ENCODE measurements around the gene ODAD4. TPM values are rescaled to one million over a fixed set of nuclear protein-coding genes. Genes with fewer than 3 reads are reported as not detected.

Gene ODAD4
- total and polyA plus RNA-seq, 2 donors: 1.4 to 2.0 TPM

DNA sequence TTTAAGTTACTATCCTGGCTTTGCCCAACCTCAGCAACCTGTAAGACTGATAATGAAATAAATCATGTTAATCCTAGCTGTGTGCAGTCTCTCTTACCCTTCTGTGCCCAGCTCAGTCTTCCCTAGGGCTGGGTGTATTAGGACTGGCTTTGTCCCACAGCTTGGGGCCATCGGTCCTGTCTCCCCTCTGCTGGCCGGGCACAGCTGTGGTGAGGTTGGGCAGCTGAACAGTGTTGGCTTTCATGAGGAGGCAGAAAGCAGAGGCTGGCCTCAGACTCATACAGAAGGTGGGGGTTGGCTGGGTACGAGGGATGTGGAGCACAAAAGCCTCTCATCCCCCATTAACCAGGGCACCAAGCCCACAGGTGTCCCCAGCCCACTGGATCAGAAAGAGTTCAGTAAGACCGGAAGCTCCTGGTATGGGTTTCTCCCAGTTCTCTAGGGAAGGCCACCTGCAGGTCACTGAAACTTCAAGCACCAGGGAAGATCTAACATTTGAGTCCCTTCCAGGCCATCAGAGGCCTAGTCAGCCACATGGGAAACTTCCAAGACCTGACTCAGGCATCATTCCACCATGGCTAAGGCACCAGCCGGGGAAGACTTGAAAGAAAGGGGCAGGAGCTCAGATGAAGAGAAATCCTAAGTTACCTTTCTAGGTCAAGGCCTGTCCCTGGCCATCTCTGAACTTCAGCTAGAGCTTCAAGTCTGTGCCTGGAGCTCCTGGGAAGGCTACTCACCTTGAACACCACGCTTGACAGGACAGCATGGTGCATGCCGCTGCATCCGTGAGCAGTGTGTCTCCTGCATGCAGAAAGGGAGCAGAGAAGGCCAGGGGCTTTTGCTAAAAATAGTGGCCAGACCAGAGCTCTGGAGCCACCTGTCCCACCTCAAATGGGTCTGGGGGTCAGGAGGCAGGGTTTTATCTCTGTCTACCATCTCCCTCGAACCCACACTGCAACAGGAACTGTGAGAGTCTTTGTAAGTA lies 45.0 kb downstream of the ODAD4 start:
- Histone ChIP-seq H3K4me1 (ENCODE audit: insufficient read depth) (no peaks in the 10 kb centered on the region), H3K4me3 (ENCODE audit: low read depth, low read length) (no peak overlapping the region), H3K36me3 (ENCODE audit: insufficient read depth) (peaks cover 3% of the 10 kb centered on the region), H3K27ac (ENCODE audit: low read depth) (no peak overlapping the region)
- 86% methylated on average over 9 of the region's 9 CpGs for WGBS
- no peak for DNase-seq (ENCODE audit: extremely low spot score)

DNA sequence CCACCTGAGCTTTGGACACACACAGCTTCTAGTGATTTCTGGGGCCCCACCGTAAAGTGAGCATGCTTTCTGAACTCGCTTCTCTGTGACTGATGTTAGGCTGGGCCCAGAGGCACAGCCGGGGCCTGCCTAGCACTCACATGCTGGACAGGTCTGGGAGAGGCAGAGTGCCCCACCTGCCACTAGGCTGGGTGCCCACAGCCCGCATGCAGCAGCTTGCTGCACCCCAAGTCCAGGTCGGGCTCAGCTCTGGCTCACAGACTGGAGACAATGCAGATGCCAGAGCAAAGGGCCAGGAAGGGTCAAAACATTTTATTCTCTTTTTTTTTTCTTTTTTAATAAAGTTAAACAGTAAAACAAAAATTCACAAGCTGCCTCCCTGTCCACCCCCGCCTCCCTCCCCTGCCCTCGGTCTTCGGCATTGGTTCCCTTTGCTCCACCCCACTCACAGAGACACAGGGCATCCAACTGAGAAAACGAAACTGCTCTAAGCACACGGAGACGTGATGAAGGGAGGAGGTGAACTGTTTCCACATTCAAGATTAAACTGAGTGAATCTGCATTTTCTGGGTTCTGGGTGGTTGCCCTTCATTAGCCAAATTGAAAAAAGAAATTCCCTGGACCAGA lies 45.8 kb downstream of the ODAD4 start:
- DNase-seq (ENCODE audit: extremely low spot score): no peak
- H3K4me1 ChIP-seq (ENCODE audit: insufficient read depth): no peaks in the 10 kb centered on the region
- WGBS: 66% methylated on average over 11 of the region's 11 CpGs
- no peak overlapping the region for H3K27ac ChIP-seq (ENCODE audit: low read depth)
- peaks cover 3% of the 10 kb centered on the region for H3K36me3 ChIP-seq (ENCODE audit: insufficient read depth)
- no peak overlapping the region for H3K4me3 ChIP-seq (ENCODE audit: low read depth, low read length)

DNA sequence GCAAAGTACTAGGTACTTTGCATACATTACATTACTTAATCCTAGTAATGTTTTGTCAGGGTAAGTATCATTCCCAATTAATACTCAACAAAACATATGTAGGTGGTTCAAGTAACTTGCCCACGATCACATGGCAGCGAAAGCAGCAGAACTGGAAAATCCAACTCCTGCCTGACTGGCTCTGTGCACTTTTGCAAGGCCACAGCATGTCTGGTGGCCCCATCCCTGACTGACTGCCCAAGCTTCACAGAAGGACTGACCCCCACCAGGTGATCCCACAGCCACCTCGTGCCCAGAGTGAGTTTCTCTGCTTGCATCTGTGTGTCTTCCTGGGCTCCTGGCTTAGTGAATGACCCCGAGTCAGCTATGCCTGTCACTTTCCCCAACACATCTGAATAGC lies 47.6 kb downstream of the ODAD4 start:
- DNase-seq (ENCODE audit: extremely low spot score): no peak
- no peaks in the 10 kb centered on the region for H3K4me1 ChIP-seq (ENCODE audit: insufficient read depth)
- no peak overlapping the region for H3K4me3 ChIP-seq (ENCODE audit: low read depth, low read length)
- WGBS: 90% methylated on average over 4 of the region's 4 CpGs
- peaks cover 3% of the 10 kb centered on the region for H3K36me3 ChIP-seq (ENCODE audit: insufficient read depth)
- H3K27ac ChIP-seq (ENCODE audit: low read depth): no peak overlapping the region

DNA sequence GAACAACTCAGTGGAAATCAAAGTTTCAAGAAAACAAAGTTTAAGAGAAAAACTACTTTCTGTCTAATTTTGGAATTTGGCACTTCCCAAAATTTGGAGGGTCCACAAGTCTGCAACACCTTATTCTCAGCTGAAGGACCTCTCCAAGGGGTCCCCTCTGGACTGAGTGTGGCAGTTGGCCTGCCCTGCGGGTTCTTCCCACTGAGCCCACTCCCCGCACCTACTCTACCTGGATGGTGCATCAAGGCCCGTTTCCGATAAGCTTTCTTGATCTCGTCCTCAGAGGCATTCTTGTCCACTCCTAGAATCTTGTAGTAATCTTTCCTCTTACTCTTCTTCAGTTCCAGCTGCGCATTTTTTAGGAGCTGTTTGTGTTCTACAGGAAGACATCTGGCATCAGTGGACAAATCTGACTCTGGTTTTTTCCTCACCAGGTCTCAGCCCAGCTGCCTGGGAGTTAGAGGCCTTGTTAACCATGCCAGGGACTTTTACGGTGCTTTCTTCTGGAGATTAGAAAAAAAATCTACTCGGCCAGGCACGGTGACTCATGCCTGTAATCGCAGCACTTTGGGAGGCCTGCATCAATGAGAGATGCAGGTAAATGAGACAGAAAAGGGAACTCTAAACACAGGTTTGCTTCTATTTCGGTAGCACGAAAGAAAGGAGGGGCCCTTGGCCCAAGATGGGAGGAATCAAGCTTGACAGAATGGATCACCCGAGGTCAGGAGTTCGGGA lies 51.8 kb downstream of the ODAD4 start:
- H3K27ac ChIP-seq (ENCODE audit: low read depth): no peak overlapping the region
- 74% methylated on average over 14 of the region's 14 CpGs for WGBS
- no peak for DNase-seq (ENCODE audit: extremely low spot score)
- H3K4me1 ChIP-seq (ENCODE audit: insufficient read depth): no peaks in the 10 kb centered on the region
- no peak overlapping the region for H3K4me3 ChIP-seq (ENCODE audit: low read depth, low read length)
- H3K36me3 ChIP-seq (ENCODE audit: insufficient read depth): no peaks in the 10 kb centered on the region

DNA sequence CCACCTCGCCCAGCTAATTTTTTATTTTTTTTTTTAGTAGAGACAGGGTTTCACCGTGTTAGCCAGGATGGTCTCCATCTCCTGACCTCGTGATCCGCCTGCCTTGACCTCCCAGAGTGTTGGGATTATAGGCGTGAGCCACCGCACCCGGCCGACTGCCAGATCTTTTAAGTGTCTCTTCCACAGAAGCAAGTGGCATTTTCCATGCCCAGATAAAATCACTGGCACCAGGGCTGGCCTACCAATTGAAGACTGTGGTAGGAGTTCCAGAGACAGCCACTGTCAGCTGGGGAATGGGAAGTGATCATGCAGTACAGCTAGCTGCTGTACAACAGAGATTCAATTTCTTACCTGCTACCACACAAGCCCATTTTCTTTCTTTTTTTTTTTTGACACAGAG lies 54.0 kb downstream of the ODAD4 start:
- Histone ChIP-seq H3K4me1 (ENCODE audit: insufficient read depth) (no peaks in the 10 kb centered on the region), H3K36me3 (ENCODE audit: insufficient read depth) (peaks cover 2% of the 10 kb centered on the region), H3K4me3 (ENCODE audit: low read depth, low read length) (no peak overlapping the region), H3K27ac (ENCODE audit: low read depth) (no peak overlapping the region)
- DNase-seq (ENCODE audit: extremely low spot score): no peak
- WGBS: 95% methylated on average over 8 of the region's 8 CpGs

DNA sequence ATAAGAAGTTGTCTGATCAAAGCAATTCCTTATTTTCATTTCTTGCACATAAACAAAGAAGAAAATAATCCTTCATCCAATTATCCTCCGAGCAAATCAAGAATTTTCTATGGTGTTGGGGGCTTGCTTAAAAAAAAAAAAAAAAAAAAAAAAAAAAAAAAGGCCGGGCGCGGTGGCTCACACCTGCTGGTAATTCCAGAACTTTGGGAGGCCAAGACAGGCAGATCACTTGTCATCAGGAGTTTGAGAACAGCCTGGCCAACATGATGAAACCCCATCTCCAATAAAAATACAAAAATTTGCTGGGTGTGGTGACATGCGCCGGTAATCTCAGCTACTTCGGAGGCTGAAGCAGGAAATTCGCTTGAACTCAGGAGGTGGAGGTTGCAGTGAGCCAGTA lies 55.5 kb downstream of the ODAD4 start:
- DNase-seq (ENCODE audit: extremely low spot score): no peak
- H3K4me3 ChIP-seq (ENCODE audit: low read depth, low read length): no peak overlapping the region
- peaks cover 3% of the 10 kb centered on the region for H3K36me3 ChIP-seq (ENCODE audit: insufficient read depth)
- H3K4me1 ChIP-seq (ENCODE audit: insufficient read depth): no peaks in the 10 kb centered on the region
- H3K27ac ChIP-seq (ENCODE audit: low read depth): no peak overlapping the region
- 94% methylated on average over 8 of the region's 8 CpGs for WGBS

DNA sequence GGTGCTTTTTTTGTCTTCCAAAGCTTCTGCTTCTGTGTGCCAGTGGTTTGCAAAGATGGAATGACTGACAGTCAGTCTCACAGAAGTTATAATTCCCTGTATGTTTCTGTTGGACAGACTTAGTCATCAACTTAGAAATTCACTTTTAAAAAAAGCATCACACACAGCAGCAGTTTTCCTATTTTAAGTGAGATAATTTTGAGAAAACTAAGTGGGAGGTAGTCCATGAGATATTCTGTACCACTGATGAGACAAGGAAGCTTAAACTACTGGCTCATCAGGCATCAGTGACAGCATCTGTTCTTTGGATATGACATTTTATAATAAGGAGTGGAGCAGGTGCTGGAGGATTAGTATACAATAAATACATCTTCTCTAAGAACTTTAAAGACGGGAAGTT lies 56.2 kb downstream of the ODAD4 start:
- WGBS: 75% methylated on average over 1 of the region's 1 CpG
- no peak for DNase-seq (ENCODE audit: extremely low spot score)
- no peak overlapping the region for H3K4me3 ChIP-seq (ENCODE audit: low read depth, low read length)
- peaks cover 3% of the 10 kb centered on the region for H3K36me3 ChIP-seq (ENCODE audit: insufficient read depth)
- no peak overlapping the region for H3K27ac ChIP-seq (ENCODE audit: low read depth)
- H3K4me1 ChIP-seq (ENCODE audit: insufficient read depth): no peaks in the 10 kb centered on the region

DNA sequence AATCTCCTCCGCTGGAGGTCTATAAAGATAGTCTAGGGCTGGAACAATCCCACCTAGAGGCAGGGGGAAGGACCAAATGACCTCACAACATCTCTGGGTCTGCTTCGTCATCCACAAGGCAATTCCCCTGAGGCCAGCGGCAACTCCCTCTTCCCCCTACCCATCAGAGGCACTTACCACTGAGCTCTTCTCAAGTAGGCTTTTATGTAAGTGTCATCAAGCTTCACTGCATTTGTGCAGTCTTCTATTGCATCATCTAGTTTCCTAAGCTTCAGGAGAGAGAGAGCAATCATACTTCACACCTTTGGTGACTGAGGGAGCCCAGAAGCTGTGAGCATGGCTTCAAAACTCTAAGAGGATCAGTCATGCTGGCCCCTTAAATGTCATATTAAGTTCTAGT lies 57.2 kb downstream of the ODAD4 start:
- Histone ChIP-seq H3K36me3 (ENCODE audit: insufficient read depth) (peaks cover 3% of the 10 kb centered on the region), H3K4me3 (ENCODE audit: low read depth, low read length) (no peak overlapping the region), H3K4me1 (ENCODE audit: insufficient read depth) (no peaks in the 10 kb centered on the region), H3K27ac (ENCODE audit: low read depth) (no peak overlapping the region)
- 85% methylated on average over 3 of the region's 3 CpGs for WGBS
- no peak for DNase-seq (ENCODE audit: extremely low spot score)

DNA sequence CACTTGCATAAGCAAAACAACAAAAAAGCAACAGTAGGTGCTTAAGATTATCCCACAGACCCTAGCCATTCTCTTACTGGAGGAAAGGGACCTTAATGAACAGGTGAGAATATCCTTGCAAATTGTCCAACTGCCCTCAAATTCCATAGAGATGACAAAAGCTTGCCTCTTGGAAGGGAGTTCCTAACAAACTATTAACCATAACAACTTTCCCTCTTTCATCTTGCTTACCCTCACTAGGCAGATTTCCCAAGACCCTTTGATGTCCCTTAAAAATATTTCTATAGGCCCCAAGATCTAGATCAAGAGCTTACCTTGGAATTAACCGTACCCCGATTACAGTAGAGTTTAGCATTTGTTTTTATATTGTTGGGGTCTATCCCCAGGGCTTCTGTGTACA lies 58.0 kb downstream of the ODAD4 start:
- Histone ChIP-seq H3K36me3 (ENCODE audit: insufficient read depth) (peaks cover 3% of the 10 kb centered on the region), H3K4me3 (ENCODE audit: low read depth, low read length) (no peak overlapping the region), H3K27ac (ENCODE audit: low read depth) (no peak overlapping the region), H3K4me1 (ENCODE audit: insufficient read depth) (no peaks in the 10 kb centered on the region)
- WGBS: 79% methylated on average over 2 of the region's 2 CpGs
- no peak for DNase-seq (ENCODE audit: extremely low spot score)

DNA sequence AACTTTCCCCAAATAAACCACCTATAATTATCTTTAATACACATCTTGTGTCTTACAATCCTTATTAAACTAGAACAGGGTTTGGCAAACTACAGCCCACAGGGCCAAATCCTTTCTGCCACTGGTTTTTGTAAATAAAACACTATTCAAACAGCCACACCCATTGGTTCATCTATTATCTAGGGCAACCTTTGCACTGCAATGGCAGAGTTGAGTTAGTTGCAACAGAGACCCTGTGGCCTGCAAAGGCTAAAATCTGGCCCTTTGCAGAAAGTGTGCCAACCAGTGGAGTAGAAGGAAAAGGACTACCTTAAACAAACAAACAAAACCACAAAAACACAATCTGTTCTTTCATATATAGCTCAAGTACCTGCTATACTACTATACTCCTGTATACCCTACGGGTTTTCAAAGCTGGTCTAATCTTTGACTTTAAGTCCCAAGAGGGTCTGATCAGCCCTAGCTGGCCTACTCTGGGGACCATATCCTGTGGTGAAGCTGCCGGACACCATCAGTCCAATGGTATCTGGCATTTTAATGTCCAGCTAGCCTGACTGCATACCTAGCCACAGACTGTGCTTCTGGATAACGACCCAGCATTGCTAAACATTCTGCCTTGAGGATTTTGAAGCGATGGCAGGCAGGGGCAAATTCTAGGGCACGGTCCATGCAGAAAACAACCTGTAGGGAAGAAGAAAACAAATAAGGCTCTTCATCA lies 59.4 kb downstream of the ODAD4 start:
- H3K36me3 ChIP-seq (ENCODE audit: insufficient read depth): peaks cover 5% of the 10 kb centered on the region
- no peak overlapping the region for H3K4me3 ChIP-seq (ENCODE audit: low read depth, low read length)
- H3K27ac ChIP-seq (ENCODE audit: low read depth): no peak overlapping the region
- no peak for DNase-seq (ENCODE audit: extremely low spot score)
- WGBS: 93% methylated on average over 5 of the region's 5 CpGs
- H3K4me1 ChIP-seq (ENCODE audit: insufficient read depth): no peaks in the 10 kb centered on the region

DNA sequence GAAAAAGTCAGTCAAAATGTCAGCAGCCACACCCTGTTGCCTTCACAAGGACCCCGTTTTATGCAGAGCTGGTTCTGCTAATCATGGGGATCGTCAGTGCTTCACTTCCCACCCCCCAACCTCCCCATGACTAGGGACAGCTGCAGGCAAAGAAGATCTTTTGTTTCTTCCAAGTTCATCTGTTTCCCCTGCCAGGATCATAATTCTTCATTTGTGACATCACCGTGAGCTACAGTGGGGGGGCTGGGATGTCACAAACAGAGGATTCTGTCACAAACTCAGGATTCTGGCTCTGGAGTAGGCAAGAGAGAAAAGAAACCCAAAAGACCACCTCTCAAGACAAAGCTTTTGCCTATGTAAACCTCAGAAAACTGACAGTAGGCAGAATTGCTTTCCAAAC lies 62.2 kb downstream of the ODAD4 start:
- no peak overlapping the region for H3K27ac ChIP-seq (ENCODE audit: low read depth)

DNA sequence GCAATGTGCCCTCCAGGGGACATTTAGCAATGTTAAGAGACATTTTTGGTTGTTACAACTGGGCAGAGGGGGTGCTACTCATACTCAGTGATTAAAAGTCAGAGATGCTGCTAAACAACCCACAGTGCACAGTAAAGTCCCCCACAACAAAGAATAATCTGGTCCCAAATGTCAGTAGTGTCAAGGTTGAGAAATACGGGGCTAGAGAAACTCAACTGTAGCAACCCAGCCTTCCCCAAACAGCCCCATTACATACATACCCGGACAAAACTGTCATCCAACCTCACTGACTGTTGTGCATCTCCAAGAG lies 66.4 kb downstream of the ODAD4 start:
- H3K36me3 ChIP-seq (ENCODE audit: insufficient read depth): peaks cover 9% of the 10 kb centered on the region
- H3K27ac ChIP-seq (ENCODE audit: low read depth): no peak overlapping the region
- DNase-seq (ENCODE audit: extremely low spot score): no peak
- WGBS: 93% methylated on average over 2 of the region's 2 CpGs
- H3K4me3 ChIP-seq (ENCODE audit: low read depth, low read length): no peak overlapping the region
- H3K4me1 ChIP-seq (ENCODE audit: insufficient read depth): no peaks in the 10 kb centered on the region

More for the DNA sequence above, 62.2 kb downstream of the ODAD4 start:
- Histone ChIP-seq H3K4me1 (ENCODE audit: insufficient read depth) (no peaks in the 10 kb centered on the region), H3K4me3 (ENCODE audit: low read depth, low read length) (no peak overlapping the region), H3K36me3 (ENCODE audit: insufficient read depth) (peaks cover 11% of the 10 kb centered on the region)
- no peak for DNase-seq (ENCODE audit: extremely low spot score)
- 45% methylated on average over 3 of the region's 3 CpGs for WGBS

DNA sequence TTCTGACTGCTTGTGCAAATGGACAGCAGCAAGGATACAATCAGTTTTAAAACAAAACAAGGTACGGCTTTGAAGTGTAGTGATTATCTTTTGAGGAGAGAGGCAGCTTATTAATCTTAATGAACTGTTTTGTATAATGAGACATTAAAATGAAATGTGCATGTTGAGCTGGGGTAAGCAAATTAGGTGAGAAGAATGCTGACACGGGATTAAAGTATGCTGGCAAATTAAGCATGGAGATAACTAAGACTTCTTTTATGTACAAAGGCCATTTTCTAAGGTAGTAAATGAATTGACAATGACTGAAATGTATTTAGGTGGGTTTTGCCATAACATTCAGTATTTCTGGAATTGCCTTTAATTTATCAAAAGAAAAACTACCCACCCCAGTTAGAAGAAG lies 68.1 kb downstream of the ODAD4 start:
- no peak for DNase-seq (ENCODE audit: extremely low spot score)
- Histone ChIP-seq H3K4me3 (ENCODE audit: low read depth, low read length) (no peak overlapping the region), H3K36me3 (ENCODE audit: insufficient read depth) (peaks cover 9% of the 10 kb centered on the region), H3K4me1 (ENCODE audit: insufficient read depth) (no peaks in the 10 kb centered on the region), H3K27ac (ENCODE audit: low read depth) (no peak overlapping the region)
- WGBS: 42% methylated on average over 2 of the region's 2 CpGs
